DMS153 (cell line): ENCODE data around the gene STK32B.

Experiments
- DNase-seq: peaks from one replicate; lab custom pipeline; 2025; lab: John Stamatoyannopoulos, UW

STK32B gene

GRCh38 chr4:5527211-5527610 is 475.9 kb downstream of the STK32B start:
- no peak for DNase-seq

GRCh38 chr4:5528031-5528436 is 476.8 kb downstream of the STK32B start:
- DNase-seq = no peak

DNA sequence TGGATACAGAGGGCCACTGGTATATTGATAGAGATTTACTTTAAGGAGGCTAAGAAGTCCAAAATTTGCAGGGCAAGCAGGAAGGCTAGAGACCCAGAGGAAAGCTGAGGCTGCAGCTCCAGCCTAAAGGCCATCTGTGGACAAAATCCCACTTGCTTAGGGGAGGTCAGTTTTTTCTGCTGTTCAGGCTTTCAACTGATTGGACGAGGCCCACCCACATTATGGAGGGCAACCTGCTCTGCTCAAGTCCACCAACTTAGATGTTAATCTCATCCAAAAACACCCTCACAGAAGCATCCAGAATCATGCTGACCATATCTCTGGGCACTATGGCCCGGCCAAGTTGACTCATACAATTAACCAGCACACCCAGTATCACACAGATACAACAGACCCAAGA is 480.8 kb downstream of the STK32B start:
- DNase-seq = no peak

GRCh38 chr4:5539584-5539983 is 488.3 kb downstream of the STK32B start:
- DNase-seq = no peak

DNA sequence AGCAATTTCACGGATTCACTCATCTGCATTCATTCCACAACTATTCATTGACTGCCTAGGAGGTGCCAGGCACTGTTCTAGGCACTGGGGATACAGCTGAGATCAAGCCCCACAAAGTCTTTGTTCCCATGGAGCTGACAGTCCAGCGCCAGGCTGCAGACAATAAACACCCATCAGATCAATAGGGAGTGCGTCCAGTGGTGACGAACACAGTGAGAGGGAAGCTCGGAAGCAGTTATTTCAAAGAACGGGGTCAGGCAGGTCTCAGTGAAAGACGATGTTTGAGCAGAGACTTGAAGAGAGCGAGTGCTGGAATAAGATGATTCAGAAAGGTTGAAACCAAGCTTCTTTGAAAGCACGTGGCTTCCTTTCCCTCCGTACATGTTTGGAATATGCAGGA is 489.9 kb downstream of the STK32B start:
- no peak for DNase-seq

DNA sequence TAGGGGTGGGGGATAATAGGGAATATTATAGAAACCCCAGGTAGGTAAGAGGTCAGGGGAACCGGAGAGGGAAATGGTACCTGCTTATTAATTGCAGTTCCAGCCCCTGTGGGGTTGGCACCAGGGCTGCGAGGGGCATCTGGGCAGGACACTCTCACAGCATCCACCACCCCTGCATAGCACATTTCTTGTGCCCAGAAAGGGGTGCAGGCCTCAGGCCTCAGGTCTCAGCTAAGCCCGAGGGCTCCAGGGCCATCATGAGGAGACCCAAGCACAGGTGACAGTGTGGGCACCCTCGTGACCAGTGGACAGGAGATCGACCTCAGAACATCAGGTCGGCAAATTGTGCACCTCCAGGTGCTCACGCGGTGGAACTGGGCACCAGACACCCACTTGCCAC is 492.4 kb downstream of the STK32B start:
- no peak for DNase-seq

DNA sequence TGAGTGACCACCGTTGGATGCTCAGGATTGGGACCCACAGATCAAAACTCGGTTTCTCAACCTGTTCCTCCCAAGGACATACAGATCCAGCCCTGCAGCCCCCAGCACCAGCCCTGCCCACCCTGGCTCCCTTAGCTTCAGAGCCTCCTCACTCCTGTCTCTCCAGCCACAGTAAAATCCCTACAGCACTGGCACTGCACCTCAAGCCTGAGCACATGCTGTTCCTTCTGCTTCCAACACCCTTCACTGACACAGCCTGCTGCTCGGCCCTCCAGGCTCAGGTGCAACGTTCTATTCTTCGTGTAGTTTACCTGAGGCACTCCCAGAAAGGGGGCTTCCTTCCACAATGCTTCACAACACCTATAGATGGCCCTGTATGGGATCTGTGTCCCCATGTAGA is 493.5 kb downstream of the STK32B start:
- DNase-seq = no peak

DNA sequence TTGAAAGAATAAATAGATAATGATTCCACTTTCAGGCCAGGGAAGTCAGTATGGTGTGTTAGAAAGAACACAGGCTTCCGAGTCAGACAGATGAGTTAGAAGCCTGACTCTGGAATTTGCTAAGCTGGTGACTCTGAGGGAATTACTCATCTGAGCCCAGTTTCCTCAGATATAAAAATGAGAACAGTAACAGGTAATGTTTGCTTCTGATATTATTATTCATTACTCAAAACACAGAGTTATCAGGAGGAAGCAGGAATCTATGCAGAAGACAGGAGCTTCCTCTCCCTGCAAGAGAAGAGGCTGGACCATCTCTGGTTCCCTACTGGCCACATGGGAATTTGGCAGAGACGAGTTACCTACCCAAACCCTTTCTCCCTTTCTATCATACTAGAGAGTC is 494.0 kb downstream of the STK32B start:
- no peak for DNase-seq

DNA sequence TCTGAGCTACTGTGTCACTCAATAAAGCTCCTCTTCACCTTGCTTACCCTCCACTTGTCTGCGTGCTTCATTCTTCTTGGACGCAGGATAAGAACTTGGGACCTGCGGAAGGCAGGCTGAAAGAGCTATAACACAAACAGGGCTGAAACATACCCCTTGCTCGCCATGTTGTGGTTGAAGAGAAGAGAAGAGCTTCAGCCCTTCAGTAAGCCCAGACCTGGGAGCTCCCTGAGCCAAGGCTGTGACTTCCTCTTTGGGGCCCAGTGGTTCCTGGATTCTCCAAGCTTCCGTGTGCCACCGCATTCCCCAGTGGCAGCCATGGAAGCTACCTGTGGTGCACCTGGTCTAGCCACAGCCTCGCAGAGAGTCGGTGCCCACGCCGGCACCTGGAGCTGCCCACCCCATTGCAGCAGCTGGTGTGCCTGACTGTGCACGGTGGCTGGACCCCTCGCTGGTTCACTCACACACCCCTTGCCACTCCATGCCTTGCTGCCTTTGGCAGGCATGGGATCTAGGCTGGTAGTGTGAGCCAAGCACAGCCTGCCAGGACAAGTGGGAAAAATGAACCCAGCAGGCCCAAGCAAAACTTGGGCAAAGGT is 496.5 kb downstream of the STK32B start:
- no peak for DNase-seq
